ENCODE measurements around the gene INTS4.

GRCh38 chr11:77874206-77874605 lies 120.3 kb downstream of the INTS4 start:
- TF ChIP-seq POLR2A (IDR thresholded peaks at IDR 0.05; ENCODE audit: control extremely low read depth in 1 of 2, low read depth in 2 of 2, low read length in 2 of 2) = no peak
- no peak for TF ChIP-seq EP300 (IDR thresholded peaks at IDR 0.05; ENCODE audit: borderline replicate concordance in 1 of 2, low read depth in 2 of 2, low read length in 2 of 2)
- no peak for TF ChIP-seq ATF2 (IDR thresholded peaks at IDR 0.05; ENCODE audit: low read length)
